HepG2 (cell line): ENCODE results near the gene SLC41A1. TPM values are rescaled to one million over a fixed set of nuclear protein-coding genes. Genes with fewer than 3 reads are reported as not detected.

Experiments
- ATAC-seq: fragments of 200-7000 bp; cut with Tn5 transposase; 3 replicates; pipeline ENCODE4 v1.9.1; 2020; ENCODE audit warnings: mild to moderate bottlenecking, moderate library complexity
- BruUV-seq: library from RNA; stranded (reverse); fragments of 400-500 nt; replicated peaks from 2 replicates; lab custom pipeline; 2021; lab: Mats Ljungman, UMichigan
- CTCF ChIA-PET: fragments of 300-600 bp; formaldehyde crosslinking; extraction: SDS; loops from one replicate; lab custom pipeline; 2021; ENCODE audit warnings: low total read pairs, inconsistent platforms, low intra/inter-chr PET ratio; lab: Yijun Ruan, JAX
- POLR2A ChIA-PET: fragments of 350-600 bp; sonication (Branson Sonifier 250); formaldehyde crosslinking; loops from one replicate; lab custom pipeline; 2020; ENCODE audit warnings: antibody characterized with exemption, inconsistent platforms; lab: Yijun Ruan, JAX
- DNase-seq: peaks from one replicate; pipeline ENCODE4 v3.0.0-alpha.2; 2015; ENCODE audit warnings: low spot score
- FAIRE-seq: peaks from 3 replicates; lab custom pipeline; 2011; peaks lifted over from hg19 to GRCh38; lab: Jason Lieb, UNC
- H2AFZ ChIP-seq: one replicate; pipeline ENCODE4 v1.6.1; 2011; ENCODE audit warnings: low read length, inconsistent platforms
- H3K27ac ChIP-seq: fragments of 300-600 bp; 3 replicates; pipeline ENCODE4 v1.8.0; 2011; ENCODE audit warnings: mixed run types, mild to moderate bottlenecking, mixed read lengths, low read length, inconsistent platforms; ENCODE audit not compliant: insufficient read depth; ENCODE audit errors: extremely low read length
- H3K27me3 ChIP-seq, 2 experiments: fragments of 200-600 bp in 1 of 2; 2 replicates in 1 of 2; 3 replicates in 1 of 2; pipeline versions ENCODE4 v1.6.0 to v1.8.0; 2011; ENCODE audit warnings: low read length in 2 of 2, mild to moderate bottlenecking in 2 of 2, moderate library complexity in 2 of 2, inconsistent platforms in 1 of 2; ENCODE audit not compliant: insufficient read depth in 2 of 2, control insufficient read depth in 1 of 2
- H3K36me3 ChIP-seq, 2 experiments: fragments of 200-600 bp in 1 of 2; replicated peaks in 1 of 2; 2 replicates in 1 of 2; 3 replicates in 1 of 2; pipeline versions ENCODE4 v1.5.1 to v1.8.0; 2011; ENCODE audit warnings: low read length in 2 of 2, inconsistent platforms in 1 of 2; ENCODE audit not compliant: insufficient read depth in 2 of 2, control insufficient read depth in 1 of 2
- H3K4me1 ChIP-seq: 2 replicates; pipeline ENCODE4 v1.5.1; 2012; ENCODE audit warnings: low read length, inconsistent platforms; ENCODE audit not compliant: insufficient read depth
- H3K4me2 ChIP-seq: 2 replicates; pipeline ENCODE4 v1.6.0; 2011; ENCODE audit warnings: low read depth, low read length, inconsistent platforms
- H3K4me3 ChIP-seq, 3 experiments: fragments of 200-600 bp in 1 of 3; sonication (generic), shearing (Covaris generic) in 1 of 3; replicated peaks in 1 of 3; 2 replicates each; pipeline ENCODE4 v1.5.1; 2011 to 2016; ENCODE audit warnings: low read length in 3 of 3, inconsistent platforms in 2 of 3, low read depth in 2 of 3, mild to moderate bottlenecking in 2 of 3, control low read depth in 1 of 3, mixed read lengths in 1 of 3; ENCODE audit not compliant: insufficient read depth in 1 of 3
- H3K79me2 ChIP-seq: one replicate; pipeline ENCODE4 v1.6.1; 2011; ENCODE audit warnings: low read length, inconsistent platforms; ENCODE audit not compliant: insufficient read depth
- H3K9ac ChIP-seq: 2 replicates; pipeline ENCODE4 v1.6.0; 2011; ENCODE audit warnings: mild to moderate bottlenecking, low read depth, low read length, inconsistent platforms; ENCODE audit not compliant: insufficient read depth
- H3K9me3 ChIP-seq: 2 replicates; pipeline ENCODE4 v1.5.1; 2012; ENCODE audit warnings: mild to moderate bottlenecking, low read length
- H4K20me1 ChIP-seq: 2 replicates; pipeline ENCODE4 v1.6.0; 2011; ENCODE audit warnings: inconsistent platforms, mild to moderate bottlenecking, low read length, moderate library complexity; ENCODE audit not compliant: insufficient read depth
- BCLAF1 ChIP-seq: fragments of 450-650 bp; IDR thresholded peaks from 2 replicates; pipeline ENCODE4 v1.6.1; 2017; ENCODE audit warnings: mild to moderate bottlenecking
- E2F1 ChIP-seq: sonication (generic); formaldehyde crosslinking; IDR thresholded peaks from 2 replicates; pipeline ENCODE4 v1.5.0; 2020; ENCODE audit warnings: missing genetic modification reagents
- LBX2 ChIP-seq: sonication (generic); formaldehyde crosslinking; IDR thresholded peaks from 2 replicates; pipeline ENCODE4 v1.5.0; 2020; ENCODE audit warnings: missing genetic modification reagents, mild to moderate bottlenecking, borderline replicate concordance
- THRA ChIP-seq: sonication (generic); formaldehyde crosslinking; IDR thresholded peaks from 2 replicates; pipeline ENCODE4 v1.4.0; 2020; ENCODE audit warnings: missing genetic modification reagents, borderline replicate concordance
- ZNF34 ChIP-seq: sonication (generic); formaldehyde crosslinking; IDR thresholded peaks from 2 replicates; pipeline ENCODE4 v1.4.0; 2020; ENCODE audit warnings: mild to moderate bottlenecking, missing genetic modification reagents, borderline replicate concordance
- ZNF629 ChIP-seq: sonication (generic); formaldehyde crosslinking; conservative IDR thresholded peaks from 2 replicates; pipeline ENCODE4 v1.5.0; 2020; ENCODE audit warnings: missing genetic modification reagents
- WGBS: methylation state at CpG from one replicate; pipeline ENCODE4 v1.1.6; 2017; ENCODE audit warnings: low lambda C conversion rate; 5-methylcytosine and 5-hydroxymethylcytosine counted together
- in situ Hi-C: cut with HindIII; loops from 2 replicates; pipeline ENCODE4 v1.10.0; 2017; ENCODE audit warnings: low pct_unique_long_range_greater_than_20kb; ENCODE audit not compliant: extremely low pct_ligation_motif_present
- intact Hi-C: fragments of 100-400 bp; cut with micrococcal nuclease; formaldehyde crosslinking; loops from one replicate; pipeline ENCODE4 v1.10.0; 2022; ENCODE audit not compliant: unreplicated experiment
- polyA plus RNA-seq, 8 experiments: library from polyadenylated mRNA; depleted of rRNA in 3 of 8; stranded (reverse) in 7 of 8; unstranded in 1 of 8; fragments of >200 nt; fragmentation: Illumina TruSeq in 4 of 8; extraction: Trizol in 4 of 8; gene quantifications; 2 replicates each; pipeline versions ENCODE4 v1.2.1 to v1.2.3, GENCODE V29; 2011 to 2016; ENCODE audit warnings: low read depth in 4 of 8, missing spikeins in 1 of 8, mixed read lengths in 1 of 8; ENCODE audit not compliant: insufficient read depth in 1 of 8
- total RNA-seq, 5 experiments: library from RNA; depleted of rRNA; stranded (reverse); fragments of >200 nt; fragmentation: Illumina TruSeq; extraction: Trizol; gene quantifications; 2 replicates each; pipeline ENCODE4 v1.2.3, GENCODE V29; 2016; ENCODE audit warnings: low read depth in 1 of 5

SLC41A1 gene
- total and polyA plus RNA-seq, 2 of the 13 experiments (the other 11 are each of a cell fraction or from before 2014, with no cell fraction given) = 2.2 to 4.6 TPM

- no peak for TF ChIP-seq BCLAF1
- no peak for TF ChIP-seq E2F1 (CRISPR knock-in tag)
- no peak for TF ChIP-seq THRA (CRISPR knock-in tag)
- no peak for TF ChIP-seq LBX2
Observed at GRCh38 chr1:205756552-205756951, 56.4 kb downstream of the SLC41A1 start (continued).

GRCh38 chr1:205754857-205755256 lies 58.1 kb downstream of the SLC41A1 start:
- H3K4me3 ChIP-seq = no peak overlapping the region
- no peaks in the 10 kb centered on the region for H3K36me3 ChIP-seq
- intact Hi-C loops (no loop called here), in situ Hi-C loops (no loop called here)
- no peaks in the 10 kb centered on the region for H4K20me1 ChIP-seq
- no peak overlapping the region for H2AFZ ChIP-seq
- POLR2A ChIA-PET = interaction anchor here (0.6 kb wide), 1 partner anchor 12 kb away, joined by 3 read pairs; no protein-coding TSS in a partner anchor
- TF ChIP-seq ZNF629 = peak; percentile 46; the same call in 1 of the 2 replicates
- TF ChIP-seq ZNF34 (CRISPR knock-in tag) = no peak
- TF ChIP-seq, all 625 proteins: peak for 1
- ATAC-seq (no peak), DNase-seq (no peak), FAIRE-seq (no peak)
- Histone ChIP-seq H3K4me1 (peaks cover 47% of the 10 kb centered on the region), H3K79me2 (no peaks in the 10 kb centered on the region), H3K27ac (no peak overlapping the region), H3K9me3 (no peaks in the 10 kb centered on the region), H3K27me3 (no peaks in the 10 kb centered on the region), H3K9ac (no peak overlapping the region), H3K4me2 (no peak overlapping the region)
- CTCF ChIA-PET = no interaction called here
- WGBS = 55% methylated on average over 5 of the region's 5 CpGs
- no TSS peak for BruUV-seq
